Neural progenitor cell (in vitro differentiated cells): Measurements from ENCODE around the gene TNIK. TPM values are rescaled to one million over a fixed set of nuclear protein-coding genes. Genes with fewer than 3 reads are reported as not detected.

ENCODE experiments used
- DNase-seq: peaks from one replicate; pipeline ENCODE4 v3.0.0-alpha.2; 2016; ENCODE audit warnings: low spot score
- H2AFZ ChIP-seq: fragments of 200-600 bp; sonication (generic); replicated peaks from 2 replicates; pipeline ENCODE4 v1.6.1; 2016; ENCODE audit warnings: antibody characterized with exemption
- H3F3A ChIP-seq: fragments of 200-600 bp; sonication (generic); 2 replicates; pipeline ENCODE4 v1.6.1; 2016; ENCODE audit warnings: antibody characterized with exemption, low read depth
- H3K27ac ChIP-seq: fragments of 200-600 bp; sonication (generic); 2 replicates; pipeline ENCODE4 v1.5.1; 2016; ENCODE audit warnings: mild to moderate bottlenecking
- H3K27me3 ChIP-seq: fragments of 200-600 bp; sonication (generic); 2 replicates; pipeline ENCODE4 v1.6.1; 2016; ENCODE audit warnings: mild to moderate bottlenecking, moderate library complexity
- H3K36me3 ChIP-seq: fragments of 200-600 bp; sonication (generic); 2 replicates; pipeline ENCODE4 v1.5.1; 2016
- H3K4me1 ChIP-seq: fragments of 200-600 bp; sonication (generic); 2 replicates; pipeline ENCODE4 v1.6.1; 2016; ENCODE audit warnings: mixed run types
- H3K4me2 ChIP-seq: fragments of 200-600 bp; sonication (generic); 2 replicates; pipeline ENCODE4 v1.6.1; 2016
- H3K4me3 ChIP-seq: fragments of 200-600 bp; sonication (generic); 2 replicates; pipeline ENCODE4 v1.5.1; 2016
- H3K79me2 ChIP-seq: fragments of 200-600 bp; sonication (generic); 2 replicates; pipeline ENCODE4 v1.6.1; 2016; ENCODE audit warnings: low read depth
- H3K9ac ChIP-seq: fragments of 200-600 bp; sonication (generic); 2 replicates; pipeline ENCODE4 v1.6.1; 2016
- H3K9me3 ChIP-seq: fragments of 200-600 bp; sonication (generic); 2 replicates; pipeline ENCODE4 v1.5.1; 2016; ENCODE audit warnings: low read depth
- H4K20me1 ChIP-seq: fragments of 200-600 bp; sonication (generic); 2 replicates; pipeline ENCODE4 v1.6.1; 2016; ENCODE audit warnings: low read depth
- H3K27ac Mint-ChIP-seq: 3 replicates; pipeline ENCODE4 v1.8.0; 2021; ENCODE audit warnings: mixed read lengths
- H3K27me3 Mint-ChIP-seq: 2 replicates; pipeline ENCODE4 v1.8.0; 2022; ENCODE audit warnings: low read depth, mild to moderate bottlenecking, inconsistent platforms, moderate library complexity, mixed read lengths; ENCODE audit not compliant: insufficient read depth
- H3K36me3 Mint-ChIP-seq: 3 replicates; pipeline ENCODE4 v1.8.0; 2021; ENCODE audit warnings: mixed read lengths
- H3K4me1 Mint-ChIP-seq: 3 replicates; pipeline ENCODE4 v1.8.0; 2021; ENCODE audit warnings: mixed read lengths
- H3K4me3 Mint-ChIP-seq: 3 replicates; pipeline ENCODE4 v1.8.0; 2021; ENCODE audit warnings: mild to moderate bottlenecking, moderate library complexity, mixed read lengths
- H3K9me3 Mint-ChIP-seq: 3 replicates; pipeline ENCODE4 v1.8.0; 2020; ENCODE audit warnings: mixed read lengths
- EZH2 ChIP-seq: fragments of 200-600 bp; sonication (generic); IDR thresholded peaks from 2 replicates; pipeline ENCODE4 v1.6.1; 2017; ENCODE audit warnings: antibody characterized with exemption, mild to moderate bottlenecking, moderate library complexity
- EZH2phosphoT487 ChIP-seq: fragments of 200-600 bp; sonication (generic); IDR thresholded peaks from 2 replicates; pipeline ENCODE4 v1.6.1; 2017; ENCODE audit warnings: antibody characterized with exemption
- total RNA-seq: library from RNA; depleted of rRNA; stranded (reverse); fragments of >200 nt; gene quantifications from 2 replicates; pipeline ENCODE4 v1.2.3, GENCODE V29; 2015; ENCODE audit warnings: low replicate concordance
- TF ChIP-seq, protein P1 (sequence below): fragments of 200-600 bp; sonication (generic); IDR thresholded peaks from 2 replicates; pipeline ENCODE4 v1.5.1; 2017; ENCODE audit warnings: antibody characterized with exemption, mild to moderate bottlenecking

The TNIK gene
- total RNA-seq, 1 donor from 2014 or later, result 3.0 TPM

DNA sequence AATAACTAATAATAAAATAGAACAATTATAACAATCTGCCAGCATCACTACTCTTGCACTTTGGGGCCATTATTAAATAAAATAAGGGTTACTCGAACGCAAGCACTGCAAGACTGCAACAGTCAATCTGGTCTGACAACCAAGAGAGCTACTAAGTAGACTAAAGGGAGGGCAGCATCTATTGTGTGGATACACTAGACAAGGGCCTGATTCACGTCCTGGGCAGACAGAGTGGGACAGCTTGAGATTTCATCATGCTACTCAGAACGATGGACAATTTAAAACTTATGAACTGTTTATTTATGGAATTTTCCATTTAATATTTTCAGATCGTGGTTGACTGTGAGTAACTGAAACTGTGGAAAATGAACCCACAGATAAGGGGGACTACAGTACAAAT is 39.5 kb downstream of the TNIK start:
- H3K27ac Mint-ChIP-seq, result no peak overlapping the region
- H3K4me1 ChIP-seq, result no peaks in the 10 kb centered on the region
- TF ChIP-seq EZH2phosphoT487 (no peak), EZH2 (no peak)
- TF ChIP-seq, protein P1, sequence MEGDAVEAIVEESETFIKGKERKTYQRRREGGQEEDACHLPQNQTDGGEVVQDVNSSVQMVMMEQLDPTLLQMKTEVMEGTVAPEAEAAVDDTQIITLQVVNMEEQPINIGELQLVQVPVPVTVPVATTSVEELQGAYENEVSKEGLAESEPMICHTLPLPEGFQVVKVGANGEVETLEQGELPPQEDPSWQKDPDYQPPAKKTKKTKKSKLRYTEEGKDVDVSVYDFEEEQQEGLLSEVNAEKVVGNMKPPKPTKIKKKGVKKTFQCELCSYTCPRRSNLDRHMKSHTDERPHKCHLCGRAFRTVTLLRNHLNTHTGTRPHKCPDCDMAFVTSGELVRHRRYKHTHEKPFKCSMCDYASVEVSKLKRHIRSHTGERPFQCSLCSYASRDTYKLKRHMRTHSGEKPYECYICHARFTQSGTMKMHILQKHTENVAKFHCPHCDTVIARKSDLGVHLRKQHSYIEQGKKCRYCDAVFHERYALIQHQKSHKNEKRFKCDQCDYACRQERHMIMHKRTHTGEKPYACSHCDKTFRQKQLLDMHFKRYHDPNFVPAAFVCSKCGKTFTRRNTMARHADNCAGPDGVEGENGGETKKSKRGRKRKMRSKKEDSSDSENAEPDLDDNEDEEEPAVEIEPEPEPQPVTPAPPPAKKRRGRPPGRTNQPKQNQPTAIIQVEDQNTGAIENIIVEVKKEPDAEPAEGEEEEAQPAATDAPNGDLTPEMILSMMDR, result no peak

DNA sequence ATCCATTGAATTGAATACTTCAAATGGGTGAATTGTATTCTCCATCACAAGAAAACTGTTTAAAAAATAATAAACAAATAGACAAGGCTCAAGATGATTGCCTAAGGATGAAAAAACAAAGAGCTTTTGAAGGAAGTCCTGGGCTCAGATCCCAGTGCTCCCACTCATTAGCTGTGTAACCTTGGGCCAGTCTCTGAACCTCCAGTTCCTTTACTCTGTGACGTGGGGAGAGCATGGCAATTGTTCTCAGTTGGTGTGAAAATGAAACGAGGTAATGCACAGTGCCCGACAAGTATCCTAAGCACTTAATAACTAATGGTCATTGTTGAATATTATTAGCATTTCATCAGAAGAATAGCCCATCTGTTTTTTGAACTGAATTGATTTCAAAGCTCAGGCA is 40.7 kb downstream of the TNIK start:
- H3K9me3 Mint-ChIP-seq, result peaks cover 6% of the 10 kb centered on the region
- no peaks in the 10 kb centered on the region for H3K27me3 ChIP-seq
- no peak overlapping the region for H3K4me3 Mint-ChIP-seq
- peaks cover 3% of the 10 kb centered on the region for H3K36me3 Mint-ChIP-seq
- no peaks in the 10 kb centered on the region for H3K27me3 Mint-ChIP-seq
- no peak overlapping the region for H3K4me3 ChIP-seq
- no peak overlapping the region for H3K27ac Mint-ChIP-seq
- no peak for TF ChIP-seq EZH2
- no peak for TF ChIP-seq EZH2phosphoT487
- no peak overlapping the region for H3K9ac ChIP-seq
- no peaks in the 10 kb centered on the region for H3F3A ChIP-seq
- peaks cover 9% of the 10 kb centered on the region for H3K4me1 Mint-ChIP-seq
- no peak overlapping the region for H2AFZ ChIP-seq
- no peaks in the 10 kb centered on the region for H3K36me3 ChIP-seq
- no peaks in the 10 kb centered on the region for H3K79me2 ChIP-seq
- no peak for DNase-seq
- no peaks in the 10 kb centered on the region for H4K20me1 ChIP-seq
- H3K4me1 ChIP-seq, result no peaks in the 10 kb centered on the region
- no peak overlapping the region for H3K27ac ChIP-seq
- H3K9me3 ChIP-seq, result no peaks in the 10 kb centered on the region
- H3K4me2 ChIP-seq, result no peak overlapping the region

More for the DNA sequence above, 39.5 kb downstream of the TNIK start:
- Histone ChIP-seq H3K9ac (no peak overlapping the region), H3K27ac (no peak overlapping the region), H4K20me1 (no peaks in the 10 kb centered on the region), H3K27me3 (no peaks in the 10 kb centered on the region), H3K79me2 (no peaks in the 10 kb centered on the region), H3K4me2 (no peak overlapping the region), H3K36me3 (no peaks in the 10 kb centered on the region), H3F3A (no peaks in the 10 kb centered on the region), H3K4me3 (no peak overlapping the region), H3K9me3 (no peaks in the 10 kb centered on the region), H2AFZ (no peak overlapping the region)
- DNase-seq, result no peak
- H3K36me3 Mint-ChIP-seq, result peaks cover 3% of the 10 kb centered on the region
- peaks cover 4% of the 10 kb centered on the region for H3K4me1 Mint-ChIP-seq
- H3K4me3 Mint-ChIP-seq, result no peak overlapping the region
- H3K9me3 Mint-ChIP-seq, result peaks cover 6% of the 10 kb centered on the region
- no peaks in the 10 kb centered on the region for H3K27me3 Mint-ChIP-seq

DNA sequence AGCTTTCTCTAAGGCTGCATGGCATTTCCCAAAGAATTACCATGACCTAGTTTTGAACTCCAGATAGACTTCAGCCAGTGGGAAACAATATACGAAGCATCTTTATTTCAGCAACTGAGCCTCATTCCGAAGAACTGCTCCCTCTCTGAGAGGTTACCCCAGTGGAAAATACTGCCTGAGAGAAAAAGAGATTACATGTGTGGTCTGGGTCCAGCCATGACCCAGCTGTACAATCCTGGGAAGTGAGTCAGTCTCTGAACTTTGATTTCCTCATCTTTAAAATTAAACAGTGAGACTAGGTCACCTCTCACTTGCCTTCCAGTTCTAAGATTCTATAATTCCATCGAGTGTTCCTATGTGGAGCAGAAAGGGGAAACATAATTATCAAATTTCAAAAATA is 42.4 kb downstream of the TNIK start:
- Mint-ChIP-seq H3K27me3 (no peaks in the 10 kb centered on the region), H3K27ac (no peak overlapping the region), H3K4me3 (no peak overlapping the region), H3K36me3 (no peaks in the 10 kb centered on the region), H3K9me3 (peaks cover under 1% of the 10 kb centered on the region), H3K4me1 (peaks cover 9% of the 10 kb centered on the region)
- no peaks in the 10 kb centered on the region for H3K36me3 ChIP-seq
- TF ChIP-seq EZH2, result no peak
- TF ChIP-seq, protein P1, result no peak
- TF ChIP-seq EZH2phosphoT487, result no peak
- no peak overlapping the region for H3K4me2 ChIP-seq
- no peak for DNase-seq
- no peak overlapping the region for H2AFZ ChIP-seq
- H4K20me1 ChIP-seq, result no peaks in the 10 kb centered on the region
- no peak overlapping the region for H3K4me3 ChIP-seq
- H3K4me1 ChIP-seq, result no peaks in the 10 kb centered on the region
- H3F3A ChIP-seq, result no peaks in the 10 kb centered on the region
- H3K9me3 ChIP-seq, result no peaks in the 10 kb centered on the region
- H3K27ac ChIP-seq, result no peak overlapping the region
- no peaks in the 10 kb centered on the region for H3K27me3 ChIP-seq
- H3K9ac ChIP-seq, result no peak overlapping the region
- no peaks in the 10 kb centered on the region for H3K79me2 ChIP-seq

DNA sequence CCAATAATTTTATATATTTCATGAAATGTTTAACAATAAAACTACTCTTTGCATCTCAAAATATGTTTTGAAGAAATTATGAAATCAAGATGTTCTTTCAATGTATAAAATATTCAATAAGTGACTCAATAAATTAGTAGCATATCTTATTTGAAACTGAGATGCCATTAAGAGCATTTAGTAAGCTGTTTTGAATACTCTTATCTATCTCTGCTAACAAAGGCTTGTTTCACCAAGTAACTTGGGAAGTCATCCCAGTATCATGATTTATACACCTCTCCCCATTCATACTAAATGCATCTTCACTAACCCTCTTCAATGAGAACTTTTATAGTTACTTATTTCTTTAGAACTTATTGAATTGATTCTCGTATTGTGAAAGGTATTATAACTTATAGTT is 43.1 kb downstream of the TNIK start:
- no peaks in the 10 kb centered on the region for H3K9me3 Mint-ChIP-seq
- no peaks in the 10 kb centered on the region for H4K20me1 ChIP-seq
- no peak overlapping the region for H3K4me3 ChIP-seq
- no peaks in the 10 kb centered on the region for H3K27me3 ChIP-seq
- H3K27ac Mint-ChIP-seq, result no peak overlapping the region
- no peak for DNase-seq
- no peaks in the 10 kb centered on the region for H3K27me3 Mint-ChIP-seq
- no peaks in the 10 kb centered on the region for H3K4me1 ChIP-seq
- no peaks in the 10 kb centered on the region for H3K79me2 ChIP-seq
- peaks cover 9% of the 10 kb centered on the region for H3K4me1 Mint-ChIP-seq
- no peaks in the 10 kb centered on the region for H3K36me3 Mint-ChIP-seq
- H3F3A ChIP-seq, result no peaks in the 10 kb centered on the region
- H3K27ac ChIP-seq, result no peak overlapping the region
- no peak overlapping the region for H3K9ac ChIP-seq
- no peaks in the 10 kb centered on the region for H3K36me3 ChIP-seq
- TF ChIP-seq EZH2phosphoT487 (no peak), EZH2 (no peak)
- TF ChIP-seq, protein P1, result no peak
- no peak overlapping the region for H3K4me3 Mint-ChIP-seq
- H3K9me3 ChIP-seq, result no peaks in the 10 kb centered on the region
- no peak overlapping the region for H2AFZ ChIP-seq
- H3K4me2 ChIP-seq, result no peak overlapping the region
